GM18868 (cell line): ENCODE results near the gene COL5A3.
"Not testable (repeated sequence)": the region's sequence is repeated elsewhere in the genome, so short reads cannot be mapped to it uniquely, and the experiment has no call there.

Experiments used
- ATAC-seq: cut with Tn5 transposase; IDR thresholded peaks from one replicate; pipeline ENCODE4 v1.9.1; 2021; ENCODE audit warnings: mild to moderate bottlenecking, moderate library complexity; ENCODE audit not compliant: unreplicated experiment

COL5A3 gene

GRCh38 chr19:9972103-9972502, 38.2 kb downstream of the COL5A3 start:
- no peak for ATAC-seq

- ATAC-seq: no peak
Observed at GRCh38 chr19:9971166-9971897, 39.0 kb downstream of the COL5A3 start.

- ATAC-seq: no peak
Observed at GRCh38 chr19:9970481-9970880, 39.8 kb downstream of the COL5A3 start.

GRCh38 chr19:9969688-9969975, 40.7 kb downstream of the COL5A3 start:
- ATAC-seq: no peak

- ATAC-seq: no peak
Observed at GRCh38 chr19:9968820-9969687, 41.2 kb downstream of the COL5A3 start.

- ATAC-seq: no peak
Observed at GRCh38 chr19:9967326-9967725, 43.0 kb downstream of the COL5A3 start.

GRCh38 chr19:9966448-9966847, 43.9 kb downstream of the COL5A3 start:
- ATAC-seq: no peak

- ATAC-seq: no peak
Observed at GRCh38 chr19:9966024-9966423, 44.3 kb downstream of the COL5A3 start.

- ATAC-seq: no peak
Observed at GRCh38 chr19:9962623-9963290, 47.5 kb downstream of the COL5A3 start.

- ATAC-seq: no peak
Observed at GRCh38 chr19:9961103-9961502, 49.2 kb downstream of the COL5A3 start.

GRCh38 chr19:9958379-9958821, 51.9 kb downstream of the COL5A3 start:
- no peak for ATAC-seq

GRCh38 chr19:9956956-9957355, 53.3 kb downstream of the COL5A3 start:
- ATAC-seq: no peak

- ATAC-seq: no peak
Observed at GRCh38 chr19:9953802-9954542, 56.3 kb downstream of the COL5A3 start.

GRCh38 chr19:9952276-9952675, 58.0 kb downstream of the COL5A3 start:
- ATAC-seq: no peak

GRCh38 chr19:9947441-9947840, 62.9 kb downstream of the COL5A3 start:
- no peak for ATAC-seq

- ATAC-seq: not testable (repeated sequence)
Observed at GRCh38 chr19:9946528-9947125, 63.7 kb downstream of the COL5A3 start.

GRCh38 chr19:9945319-9945966, 64.9 kb downstream of the COL5A3 start:
- no peak for ATAC-seq

GRCh38 chr19:9943744-9944143, 66.6 kb downstream of the COL5A3 start:
- no peak for ATAC-seq

- ATAC-seq: no peak
Observed at GRCh38 chr19:9941671-9942070, 68.6 kb downstream of the COL5A3 start.

- ATAC-seq: no peak
Observed at GRCh38 chr19:9941231-9941630, 69.1 kb downstream of the COL5A3 start.
